Stimulated activated CD4-positive, alpha-beta T cell treated with anti-CD3 and anti-CD28 coated beads, Interleukin-4, amount 100 ng/mL, for 1 hour (primary cell): Measurements from ENCODE around the gene CD46.

Experiments used
- DNase-seq: peaks from one replicate; pipeline ENCODE4 v3.0.0-alpha.2; 2020

The CD46 gene

GRCh38 chr1:207817166-207817565 lies 65.3 kb downstream of the CD46 start:
- DNase-seq = no peak

- no peak for DNase-seq
Measured at GRCh38 chr1:207817778-207818751, 66.2 kb downstream of the CD46 start.

- DNase-seq = no peak
Measured at GRCh38 chr1:207818971-207819451, 67.2 kb downstream of the CD46 start.

- no peak for DNase-seq
Measured at GRCh38 chr1:207820568-207821463, 69.0 kb downstream of the CD46 start.

GRCh38 chr1:207821464-207822045 lies 69.7 kb downstream of the CD46 start:
- DNase-seq = no peak

GRCh38 chr1:207822124-207822601 lies 70.3 kb downstream of the CD46 start:
- DNase-seq = no peak

- DNase-seq = peak; percentile 61
Measured at GRCh38 chr1:207822602-207823451, 71.0 kb downstream of the CD46 start.

- DNase-seq = no peak
Measured at GRCh38 chr1:207823531-207823879, 71.7 kb downstream of the CD46 start.

- DNase-seq = peak; percentile 71
Measured at GRCh38 chr1:207823880-207824566, 72.2 kb downstream of the CD46 start.

GRCh38 chr1:207824691-207825408 lies 73.0 kb downstream of the CD46 start:
- DNase-seq = no peak

GRCh38 chr1:207825409-207825695 lies 73.5 kb downstream of the CD46 start:
- DNase-seq = no peak

GRCh38 chr1:207825719-207826556 lies 74.1 kb downstream of the CD46 start:
- DNase-seq = peak; percentile 80

GRCh38 chr1:207826557-207827487 lies 75.0 kb downstream of the CD46 start:
- DNase-seq = no peak

- DNase-seq = no peak
Measured at GRCh38 chr1:207827488-207827830, 75.6 kb downstream of the CD46 start.

GRCh38 chr1:207828046-207828445 lies 76.2 kb downstream of the CD46 start:
- no peak for DNase-seq

GRCh38 chr1:207828485-207829158 lies 76.8 kb downstream of the CD46 start:
- peak; percentile 64 for DNase-seq

GRCh38 chr1:207829576-207829975 lies 77.7 kb downstream of the CD46 start:
- no peak for DNase-seq

- no peak for DNase-seq
Measured at GRCh38 chr1:207830788-207831187, 78.9 kb downstream of the CD46 start.
